HG02885 (cell line): ENCODE data around the gene PANX1.
"Not testable (repeated sequence)": the region's sequence is repeated elsewhere in the genome, so short reads cannot be mapped to it uniquely, and the experiment has no call there.

Experiments
- ATAC-seq: cut with Tn5 transposase; IDR thresholded peaks from one replicate; pipeline ENCODE4 v1.9.1; 2021; ENCODE audit warnings: mild to moderate bottlenecking; ENCODE audit not compliant: unreplicated experiment, poor library complexity

The PANX1 gene

GRCh38 chr11:94128746-94129511 is at the start of gene PANX1:
TSS of gene PANX1 (plus strand) at chr11:94128841. CDS start at chr11:94129313, 472 bp downstream.
- ATAC-seq: peak; percentile 86

GRCh38 chr11:94084164-94084563 is 44.5 kb upstream of the PANX1 start:
- no peak for ATAC-seq

DNA sequence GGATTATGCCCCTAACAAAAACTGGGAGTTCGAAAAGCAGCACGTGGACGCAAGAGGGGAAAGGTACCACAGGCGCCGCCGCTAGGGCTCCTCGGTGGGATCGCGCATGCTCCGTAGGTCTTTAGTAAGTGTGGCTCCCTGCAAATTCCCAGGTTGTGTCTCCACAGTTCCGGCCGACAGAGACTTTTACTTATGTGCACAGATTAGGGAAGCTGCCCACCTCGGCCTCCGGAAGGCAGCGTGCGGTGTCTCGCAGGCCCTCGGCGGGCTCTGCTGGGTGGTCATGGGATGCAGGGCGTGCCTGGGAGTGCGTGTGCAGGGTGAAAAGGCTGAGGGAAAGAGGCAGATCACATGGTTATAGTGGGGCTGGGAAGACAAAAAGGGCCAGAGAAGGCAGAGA is 39.7 kb upstream of the PANX1 start:
- no peak for ATAC-seq

GRCh38 chr11:94089341-94089740 is 39.3 kb upstream of the PANX1 start:
- ATAC-seq: no peak

DNA sequence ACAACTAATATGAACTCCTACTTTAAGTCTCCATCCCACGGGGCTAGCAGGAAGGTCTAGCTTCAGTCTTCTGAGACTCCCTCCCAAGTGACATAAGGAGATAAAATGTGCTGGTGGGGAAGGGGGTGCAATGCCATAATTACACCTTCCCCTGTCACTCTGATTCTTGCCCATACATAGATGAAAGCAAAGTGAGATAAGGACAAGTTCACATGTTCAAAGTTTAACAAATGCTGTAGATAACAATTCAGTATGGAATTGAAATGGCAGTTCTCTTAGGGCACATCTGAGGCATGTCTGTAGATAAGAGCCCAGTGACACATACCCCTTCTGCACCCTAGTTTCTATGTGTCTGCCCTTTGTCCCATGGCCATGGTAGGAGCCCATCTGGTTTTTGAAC is 38.2 kb upstream of the PANX1 start:
- ATAC-seq: no peak

GRCh38 chr11:94091091-94091490 is 37.5 kb upstream of the PANX1 start:
- ATAC-seq: no peak

GRCh38 chr11:94100253-94100652 is 28.4 kb upstream of the PANX1 start:
- no peak for ATAC-seq

DNA sequence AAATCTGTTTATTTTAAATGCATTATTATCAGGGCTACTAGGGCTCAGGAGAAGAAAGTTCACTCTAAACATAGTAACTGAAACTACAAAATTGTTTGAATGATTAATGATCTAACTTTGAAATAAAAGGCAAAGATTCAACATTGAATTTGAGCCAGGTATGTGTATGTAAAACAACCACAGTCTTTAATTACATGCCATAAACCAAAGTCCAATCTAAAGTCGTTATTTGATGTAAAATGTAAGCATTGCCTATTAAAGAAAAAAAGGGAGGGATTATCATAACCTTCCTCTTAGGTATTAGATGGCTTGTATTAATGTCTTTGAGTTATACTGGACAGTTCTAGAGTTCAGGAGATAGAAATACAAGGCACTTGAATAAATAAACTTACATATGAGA is 25.2 kb upstream of the PANX1 start:
- ATAC-seq: no peak

- ATAC-seq: no peak
Observed at GRCh38 chr11:94104734-94105133, 23.9 kb upstream of the PANX1 start.

DNA sequence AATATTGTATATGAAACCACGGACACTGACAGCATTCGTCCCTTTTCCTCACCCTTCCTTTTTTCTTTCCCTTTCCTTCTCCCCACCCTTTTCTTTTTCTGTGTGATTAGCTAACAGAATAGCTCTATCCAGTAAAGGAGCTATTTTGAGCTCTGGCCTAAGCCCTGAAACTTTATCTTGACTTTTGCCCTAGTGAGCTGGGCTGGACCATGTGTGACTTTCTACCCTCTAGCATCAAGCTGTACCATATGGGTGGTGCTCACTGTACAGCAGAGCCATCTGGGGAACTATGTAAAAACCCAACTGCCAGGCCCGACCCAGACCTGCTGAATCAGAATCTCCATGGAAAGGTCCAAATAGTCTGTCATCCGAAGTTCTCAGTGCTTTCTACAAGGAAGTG is 21.9 kb upstream of the PANX1 start:
- ATAC-seq: no peak

DNA sequence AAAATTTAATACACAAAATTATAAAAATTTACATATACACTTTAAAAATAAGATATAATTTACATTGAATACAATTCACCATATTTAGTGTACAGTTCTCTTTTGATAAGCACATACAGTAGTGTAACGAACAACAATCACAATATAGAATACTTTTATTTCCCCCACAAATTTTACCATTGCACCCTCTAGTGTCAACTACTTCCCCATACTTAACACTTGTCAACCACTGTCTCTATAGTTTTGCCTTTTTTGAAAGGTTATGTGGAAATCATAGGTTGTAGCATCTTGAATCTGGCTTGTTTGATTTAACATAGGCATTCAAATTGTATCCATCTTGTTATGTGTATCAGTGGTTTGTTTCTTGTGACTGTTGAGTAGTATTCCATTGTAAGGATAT is 21.3 kb upstream of the PANX1 start:
- no peak for ATAC-seq

GRCh38 chr11:94111241-94111640 is 17.4 kb upstream of the PANX1 start:
- no peak for ATAC-seq

DNA sequence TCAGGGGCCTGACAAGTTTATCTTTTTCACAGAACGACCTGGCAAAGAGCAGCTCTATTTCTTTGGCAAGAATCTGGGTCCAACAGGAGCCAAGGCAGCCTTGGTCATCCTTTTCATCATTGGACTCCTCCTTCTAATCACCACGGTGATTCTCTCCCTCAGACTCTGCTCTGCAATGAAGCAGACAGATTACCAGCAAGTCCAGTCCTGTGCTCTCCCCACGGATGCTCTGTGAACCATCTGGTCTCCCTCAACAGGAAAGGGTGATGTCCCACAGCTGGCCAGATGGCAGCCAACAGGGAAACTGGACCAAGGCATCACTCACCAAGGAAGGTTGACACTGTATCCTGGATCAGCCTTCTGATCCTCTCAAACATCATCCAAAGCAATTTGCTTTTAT is 17.0 kb upstream of the PANX1 start:
- no peak for ATAC-seq

GRCh38 chr11:94112206-94112953 is 16.3 kb upstream of the PANX1 start:
- ATAC-seq: no peak

- no peak for ATAC-seq
Observed at GRCh38 chr11:94117197-94117574, 11.5 kb upstream of the PANX1 start.

DNA sequence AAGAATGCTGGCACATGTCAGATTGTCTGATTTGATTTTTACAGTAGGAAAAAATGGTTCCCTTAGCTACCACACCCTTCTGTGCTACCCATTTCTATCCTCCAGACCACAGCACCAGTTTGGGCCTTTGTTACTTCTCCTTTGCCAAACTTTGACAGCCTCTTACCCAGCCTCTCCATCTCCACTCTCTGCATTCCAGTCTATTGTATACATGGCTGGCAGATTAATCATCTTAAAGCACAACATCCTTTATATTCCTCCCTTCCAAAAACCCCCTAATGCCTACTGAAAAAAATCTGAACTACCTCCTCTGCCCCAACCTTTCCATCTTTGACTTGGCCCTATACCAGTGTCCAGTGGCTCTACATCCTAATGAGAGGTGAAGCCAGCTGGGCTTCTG is 10.8 kb upstream of the PANX1 start:
- no peak for ATAC-seq

- not testable (repeated sequence) for ATAC-seq
Observed at GRCh38 chr11:94119676-94120075, 9.0 kb upstream of the PANX1 start.

- ATAC-seq: not testable (repeated sequence)
Observed at GRCh38 chr11:94120516-94120915, 8.1 kb upstream of the PANX1 start.

DNA sequence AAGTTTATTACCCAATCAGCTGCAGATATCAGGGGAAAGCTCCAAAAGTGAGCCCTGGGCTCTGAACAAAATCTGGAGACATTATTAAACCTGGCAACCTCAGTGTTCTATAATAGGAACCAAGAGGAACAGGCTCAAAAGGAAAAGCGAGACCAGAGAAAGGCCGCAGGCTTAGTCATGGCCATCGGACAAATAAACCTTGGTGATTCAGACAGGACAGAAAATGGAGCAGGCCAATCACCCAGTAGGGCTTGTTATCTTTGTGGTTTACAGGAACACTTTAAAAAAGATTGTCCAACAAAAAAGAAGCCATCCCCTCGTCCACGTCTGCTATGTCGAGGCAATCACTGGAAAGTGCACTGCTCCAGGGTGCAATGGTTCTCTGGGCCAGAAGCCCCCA is 7.7 kb upstream of the PANX1 start:
- no peak for ATAC-seq

- ATAC-seq: no peak
Observed at GRCh38 chr11:94125407-94126115, 3.1 kb upstream of the PANX1 start.

- no peak for ATAC-seq
Observed at GRCh38 chr11:94127638-94128037, 1.0 kb upstream of the PANX1 start.
